ENCODE results near the gene SLAMF9. TPM values are rescaled to one million over a fixed set of nuclear protein-coding genes. Genes with fewer than 3 reads are reported as not detected.

SLAMF9 gene
- total and polyA plus RNA-seq, 2 experiments from 2014 or later, result 0.48 TPM; not detected in 1

DNA sequence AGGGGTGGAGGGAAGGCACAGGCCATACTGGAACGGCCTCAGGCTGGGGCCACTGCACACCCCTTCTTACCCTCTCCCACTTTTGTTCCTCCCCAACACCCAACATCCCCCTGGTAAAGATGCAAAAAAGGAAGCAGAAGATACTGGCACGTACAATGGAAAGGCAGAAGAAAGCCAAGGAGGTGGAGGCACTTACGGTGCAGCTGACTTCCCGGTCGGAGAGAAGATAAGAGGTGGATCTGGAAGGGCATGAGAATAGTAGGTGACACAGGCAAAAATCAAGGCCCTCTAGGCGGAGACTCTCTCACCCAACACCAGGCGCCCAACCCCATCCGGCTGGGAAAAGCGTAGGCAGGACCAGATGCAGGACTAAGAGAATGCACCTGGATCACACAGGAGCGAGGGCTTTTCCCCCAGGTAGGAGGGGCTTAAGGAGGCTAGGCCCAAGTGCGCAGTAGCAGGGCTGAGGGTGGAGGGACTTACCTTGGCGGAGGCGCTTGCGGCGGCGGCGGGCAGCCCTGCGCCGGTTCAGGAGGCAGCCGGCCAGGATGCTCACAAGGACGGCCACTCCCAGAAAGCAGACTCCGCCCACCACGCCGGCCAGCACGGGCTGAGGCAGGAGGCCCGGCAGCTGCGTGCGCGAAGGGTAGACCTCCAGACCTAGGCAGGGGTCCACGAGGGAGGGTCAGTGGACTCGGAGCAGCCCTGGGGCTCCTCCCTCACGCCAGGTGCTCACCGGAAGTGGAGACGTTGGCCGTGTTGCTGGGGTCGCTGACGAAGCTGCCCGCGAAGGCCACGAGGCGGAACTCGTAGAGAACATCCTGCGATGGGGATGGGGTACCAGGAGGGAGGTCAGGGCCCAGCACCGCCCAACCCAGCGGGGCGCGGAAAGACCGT, 24.6 kb downstream of the SLAMF9 start:
- H3K79me2 ChIP-seq (ENCODE audit: insufficient read depth), result 0 out of 2 replicates have a peak, but pooled peaks cover under 1% of the 10 kb centered on the region
- H3K4me2 ChIP-seq (ENCODE audit: unreplicated experiment), result no peak overlapping the region
- no peaks in the 10 kb centered on the region for H3K4me1 ChIP-seq (ENCODE audit: insufficient read depth)
- H2AFZ ChIP-seq, result no peak overlapping the region
- H3K36me3 ChIP-seq (ENCODE audit: low read depth), result no peaks in the 10 kb centered on the region
- H3K4me3 ChIP-seq, result no peak overlapping the region
- H3K9me2 ChIP-seq (ENCODE audit: insufficient read depth), result no peaks in the 10 kb centered on the region
- 82 to 84% methylated on average over 47 to 48 of the region's 48 CpGs for WGBS, 2 experiments (ENCODE audit: low coverage in 1 of 2, low lambda C conversion rate in 2 of 2, missing lambda C conversion rate in 2 of 2)
- DNase-seq, result no peak
- in situ Hi-C loops (cut with MboI), result no loop called here
- H4K20me1 ChIP-seq (ENCODE audit: insufficient read depth), result no peaks in the 10 kb centered on the region
- H3K27ac ChIP-seq, result no peak overlapping the region
- no peak overlapping the region for H3K9ac ChIP-seq
- no peaks in the 10 kb centered on the region for H3K9me3 ChIP-seq (ENCODE audit: low read depth)
- TF ChIP-seq EZH2phosphoT487 (IDR thresholded peaks at IDR 0.05; ENCODE audit: insufficient read depth, low read depth), result no peak
- no peak for TF ChIP-seq EZH2 (IDR thresholded peaks at IDR 0.05; ENCODE audit: insufficient read depth, poor library complexity, severe bottlenecking)
- no peaks in the 10 kb centered on the region for H3K27me3 ChIP-seq (replicated peaks; ENCODE audit: insufficient read depth)
- H3F3A ChIP-seq (ENCODE audit: insufficient read depth), result no peaks in the 10 kb centered on the region

DNA sequence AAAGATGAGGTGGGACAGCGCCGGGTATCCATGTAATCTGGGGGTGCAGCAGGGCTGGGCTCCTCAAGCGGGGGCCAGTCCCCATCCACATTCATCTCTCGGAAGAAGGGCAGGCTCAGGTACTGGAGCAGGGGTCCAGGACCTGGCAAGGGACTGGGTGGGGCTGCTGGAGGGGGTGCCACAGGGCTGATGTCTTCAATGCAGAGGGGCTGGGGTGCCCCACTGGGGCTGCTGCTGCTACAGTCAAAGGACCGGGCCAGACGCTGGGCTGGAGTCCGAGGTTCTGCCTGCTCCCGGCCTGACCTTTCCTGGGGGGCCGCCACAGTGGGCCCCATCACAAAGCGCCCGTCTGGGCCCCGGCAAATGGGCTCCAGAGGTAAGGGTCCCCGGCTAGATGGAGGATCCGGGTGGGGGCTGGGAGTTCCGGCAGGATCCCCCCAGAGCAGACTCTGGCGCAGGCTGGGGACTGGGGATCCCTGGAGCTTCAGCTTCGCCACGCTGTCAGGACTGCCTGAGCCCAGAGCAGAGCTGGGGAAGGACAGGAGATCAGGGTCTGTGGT, 25.5 kb downstream of the SLAMF9 start:
- Histone ChIP-seq H3K27ac (no peak overlapping the region), H3K27me3 (replicated peaks; ENCODE audit: insufficient read depth) (no peaks in the 10 kb centered on the region), H3F3A (ENCODE audit: insufficient read depth) (no peaks in the 10 kb centered on the region), H3K79me2 (ENCODE audit: insufficient read depth) (peaks cover 8% of the 10 kb centered on the region), H4K20me1 (ENCODE audit: insufficient read depth) (no peaks in the 10 kb centered on the region), H3K9ac (no peak overlapping the region), H3K9me2 (ENCODE audit: insufficient read depth) (no peaks in the 10 kb centered on the region), H3K4me2 (ENCODE audit: unreplicated experiment) (no peak overlapping the region), H2AFZ (no peak overlapping the region), H3K4me3 (no peak overlapping the region), H3K4me1 (ENCODE audit: insufficient read depth) (no peaks in the 10 kb centered on the region), H3K9me3 (ENCODE audit: low read depth) (no peaks in the 10 kb centered on the region), H3K36me3 (ENCODE audit: low read depth) (no peaks in the 10 kb centered on the region)
- in situ Hi-C loops (cut with MboI), result no loop called here
- WGBS, 2 experiments (ENCODE audit: low coverage in 1 of 2, low lambda C conversion rate in 2 of 2, missing lambda C conversion rate in 2 of 2), result 89 to 91% methylated on average over 11 to 18 of the region's 18 CpGs
- no peak for DNase-seq
- no peak for TF ChIP-seq EZH2 (IDR thresholded peaks at IDR 0.05; ENCODE audit: insufficient read depth, poor library complexity, severe bottlenecking)
- TF ChIP-seq EZH2phosphoT487 (IDR thresholded peaks at IDR 0.05; ENCODE audit: insufficient read depth, low read depth), result no peak

DNA sequence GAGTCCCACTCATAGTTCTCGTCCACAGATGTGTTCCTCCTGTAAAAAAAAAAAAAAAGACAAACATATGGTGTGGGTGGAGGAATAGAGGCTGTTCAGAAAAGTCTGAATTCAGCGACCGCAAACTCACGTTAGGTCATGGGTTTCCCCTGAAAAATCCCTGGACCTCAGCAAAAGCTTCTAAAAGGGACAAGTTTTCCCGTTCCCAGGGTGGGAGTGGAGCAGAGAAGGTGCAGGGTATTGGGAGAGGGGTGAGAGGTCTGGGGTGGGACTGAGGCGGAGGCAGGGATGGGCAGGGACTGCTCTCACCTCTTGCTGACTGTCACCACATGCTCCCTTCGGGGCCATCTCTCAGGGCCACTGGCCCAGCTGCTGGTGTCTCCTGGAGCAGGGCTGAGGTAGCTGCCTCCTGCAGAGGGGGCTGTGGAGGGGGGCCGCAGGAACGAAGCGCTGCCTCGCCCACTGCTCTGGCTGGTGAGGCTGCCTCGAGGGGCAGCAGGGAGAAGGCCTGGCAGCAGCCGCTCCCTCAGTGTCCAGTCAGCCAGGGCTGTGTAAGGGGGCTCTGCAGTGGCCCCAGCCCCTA, 26.1 kb downstream of the SLAMF9 start:
- Histone ChIP-seq H3K9me3 (ENCODE audit: low read depth) (no peaks in the 10 kb centered on the region), H2AFZ (no peak overlapping the region), H3K4me3 (no peak overlapping the region), H3F3A (ENCODE audit: insufficient read depth) (no peaks in the 10 kb centered on the region), H3K9ac (no peak overlapping the region), H3K4me2 (ENCODE audit: unreplicated experiment) (no peak overlapping the region), H3K36me3 (ENCODE audit: low read depth) (no peaks in the 10 kb centered on the region), H3K79me2 (ENCODE audit: insufficient read depth) (peaks cover 15% of the 10 kb centered on the region), H3K9me2 (ENCODE audit: insufficient read depth) (no peaks in the 10 kb centered on the region), H3K27me3 (replicated peaks; ENCODE audit: insufficient read depth) (no peaks in the 10 kb centered on the region), H3K4me1 (ENCODE audit: insufficient read depth) (peaks cover 3% of the 10 kb centered on the region), H4K20me1 (ENCODE audit: insufficient read depth) (no peaks in the 10 kb centered on the region), H3K27ac (no peak overlapping the region)
- in situ Hi-C loops (cut with MboI), result no loop called here
- DNase-seq, result no peak
- 80 to 81% methylated on average over 11 to 13 of the region's 13 CpGs for WGBS, 2 experiments (ENCODE audit: low coverage in 1 of 2, low lambda C conversion rate in 2 of 2, missing lambda C conversion rate in 2 of 2)
- TF ChIP-seq EZH2phosphoT487 (IDR thresholded peaks at IDR 0.05; ENCODE audit: insufficient read depth, low read depth) (no peak), EZH2 (IDR thresholded peaks at IDR 0.05; ENCODE audit: insufficient read depth, poor library complexity, severe bottlenecking) (no peak)

DNA sequence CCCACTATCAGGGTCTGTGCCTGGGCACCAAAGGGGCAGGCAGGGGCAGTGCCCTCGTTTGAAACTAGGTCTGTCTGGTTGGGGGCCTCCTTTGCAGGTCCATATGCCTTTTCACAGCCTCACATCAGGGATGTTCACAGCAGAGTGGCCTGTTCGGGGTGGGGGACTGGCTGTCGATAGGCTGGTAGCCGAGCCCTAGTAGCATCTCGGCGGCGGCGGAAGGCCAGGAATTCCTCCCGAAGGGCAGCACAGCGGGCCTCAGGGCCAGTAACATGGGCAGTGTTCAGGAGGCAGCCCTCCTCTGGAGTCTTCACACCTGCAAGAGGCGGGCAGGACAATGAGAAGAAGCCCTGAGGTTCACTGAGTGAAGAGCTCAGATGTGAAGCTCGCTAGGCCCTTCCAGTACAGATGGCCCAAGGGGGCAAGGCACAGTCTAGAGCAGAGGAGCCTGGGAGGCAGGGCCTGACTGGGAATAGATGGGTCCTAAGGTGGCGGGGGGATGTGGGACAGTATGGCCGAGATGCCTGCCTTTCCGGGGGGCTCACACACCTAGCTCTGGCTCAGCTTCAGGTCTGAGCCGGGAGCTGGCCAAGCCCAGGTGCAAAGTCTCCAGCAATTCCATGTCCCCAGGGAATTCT, 26.7 kb downstream of the SLAMF9 start:
- Histone ChIP-seq H3K4me3 (no peak overlapping the region), H3K79me2 (ENCODE audit: insufficient read depth) (peaks cover 21% of the 10 kb centered on the region), H3K27ac (no peak overlapping the region), H3K4me2 (ENCODE audit: unreplicated experiment) (no peak overlapping the region), H3F3A (ENCODE audit: insufficient read depth) (no peaks in the 10 kb centered on the region), H3K9me2 (ENCODE audit: insufficient read depth) (no peaks in the 10 kb centered on the region), H3K9me3 (ENCODE audit: low read depth) (no peaks in the 10 kb centered on the region), H3K4me1 (ENCODE audit: insufficient read depth) (peaks cover 9% of the 10 kb centered on the region), H2AFZ (no peak overlapping the region), H3K9ac (no peak overlapping the region), H3K36me3 (ENCODE audit: low read depth) (no peaks in the 10 kb centered on the region), H4K20me1 (ENCODE audit: insufficient read depth) (no peaks in the 10 kb centered on the region), H3K27me3 (replicated peaks; ENCODE audit: insufficient read depth) (no peaks in the 10 kb centered on the region)
- DNase-seq, result no peak
- TF ChIP-seq EZH2phosphoT487 (IDR thresholded peaks at IDR 0.05; ENCODE audit: insufficient read depth, low read depth) (no peak), EZH2 (IDR thresholded peaks at IDR 0.05; ENCODE audit: insufficient read depth, poor library complexity, severe bottlenecking) (no peak)
- in situ Hi-C loops (cut with MboI), result no loop called here
- 77 to 82% methylated on average over 15 to 16 of the region's 16 CpGs for WGBS, 2 experiments (ENCODE audit: low coverage in 1 of 2, low lambda C conversion rate in 2 of 2, missing lambda C conversion rate in 2 of 2)
